SK-N-SH treated with all-trans-retinoic acid at 6 μM for 48 hours (cell line): ENCODE data around the gene COL6A2.

Experiments used
- ARNTL ChIP-seq: fragments of 450-650 bp; formaldehyde crosslinking; IDR thresholded peaks from 2 replicates; pipeline ENCODE4 v1.5.0; 2020; ENCODE audit warnings: low read depth, mild to moderate bottlenecking, moderate library complexity, borderline replicate concordance
- BACH2 ChIP-seq: fragments of 250-450 bp; sonication (Bioruptor Pico); IDR thresholded peaks from 2 replicates; pipeline ENCODE4 v1.9.0; 2021; ENCODE audit warnings: mild to moderate bottlenecking, borderline replicate concordance
- CSDC2 ChIP-seq: fragments of 250-450 bp; sonication (Bioruptor Pico); IDR thresholded peaks from 2 replicates; pipeline ENCODE4 v1.5.0; 2020; ENCODE audit warnings: mild to moderate bottlenecking, moderate library complexity
- CSRNP3 ChIP-seq: fragments of 250-450 bp; sonication (Bioruptor Pico); IDR thresholded peaks from 2 replicates; pipeline ENCODE4 v1.5.1; 2021; ENCODE audit warnings: mild to moderate bottlenecking, moderate library complexity
- ESRRG ChIP-seq: fragments of 250-450 bp; sonication (Bioruptor Pico); IDR thresholded peaks from 2 replicates; pipeline ENCODE4 v1.6.1; 2021; ENCODE audit warnings: mild to moderate bottlenecking
- RARB ChIP-seq: fragments of 250-450 bp; sonication (Bioruptor Pico); IDR thresholded peaks from 2 replicates; pipeline ENCODE4 v1.8.0; 2021; ENCODE audit warnings: mild to moderate bottlenecking, moderate library complexity
- SNAI2 ChIP-seq: fragments of 250-450 bp; sonication (Bioruptor Pico); IDR thresholded peaks from 2 replicates; pipeline ENCODE4 v1.5.0; 2020; ENCODE audit warnings: mild to moderate bottlenecking, moderate library complexity
- TCF4 ChIP-seq: fragments of 250-450 bp; sonication (Bioruptor Pico); IDR thresholded peaks from 2 replicates; pipeline ENCODE4 v1.8.0; 2021; ENCODE audit warnings: mild to moderate bottlenecking, moderate library complexity, borderline replicate concordance
- ZC3H10 ChIP-seq: fragments of 250-450 bp; sonication (Bioruptor Pico); IDR thresholded peaks from 2 replicates; pipeline ENCODE4 v1.5.1; 2021; ENCODE audit warnings: mild to moderate bottlenecking, moderate library complexity
- ZFP3 ChIP-seq: fragments of 250-450 bp; sonication (Bioruptor Pico); IDR thresholded peaks from 2 replicates; pipeline ENCODE4 v1.5.0; 2020; ENCODE audit warnings: mild to moderate bottlenecking, moderate library complexity
- ZFP30 ChIP-seq: fragments of 450-650 bp; formaldehyde crosslinking; IDR thresholded peaks from 2 replicates; pipeline ENCODE4 v1.5.0; 2022; ENCODE audit warnings: mild to moderate bottlenecking, moderate library complexity
- ZNF8 ChIP-seq: fragments of 450-650 bp; formaldehyde crosslinking; IDR thresholded peaks from 2 replicates; pipeline ENCODE4 v1.5.0; 2020; ENCODE audit warnings: mild to moderate bottlenecking, moderate library complexity
- TF ChIP-seq, protein P1 (sequence below): fragments of 250-450 bp; sonication (Bioruptor Pico); IDR thresholded peaks from 2 replicates; pipeline ENCODE4 v1.8.0; 2021; ENCODE audit warnings: low read depth, mild to moderate bottlenecking, moderate library complexity, borderline replicate concordance
- TF ChIP-seq, protein P2 (sequence below): fragments of 250-450 bp; sonication (Bioruptor Pico); IDR thresholded peaks from 2 replicates; pipeline ENCODE4 v1.8.0; 2020; ENCODE audit warnings: mild to moderate bottlenecking, moderate library complexity, borderline replicate concordance

DNA sequence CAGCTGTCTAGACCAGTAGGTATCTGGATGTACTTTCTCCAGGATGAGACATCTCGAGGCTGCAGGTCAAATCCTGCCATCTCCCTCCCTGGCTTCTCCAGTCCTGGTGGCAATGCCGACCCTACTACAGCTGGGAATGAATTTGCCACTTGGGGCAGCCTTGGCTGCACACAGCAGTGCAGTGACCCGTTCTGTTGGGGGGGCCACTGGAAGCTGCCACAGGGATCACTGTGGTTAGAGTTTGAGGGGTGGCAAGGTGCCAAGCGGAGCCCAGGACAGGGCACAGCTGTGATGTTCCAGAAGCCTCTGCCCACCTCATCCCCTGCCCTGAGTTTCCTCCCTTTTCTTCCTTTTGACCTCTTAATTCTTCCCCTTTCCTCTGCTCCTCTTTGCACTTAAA is 17.1 kb downstream of the COL6A2 start:
- no peak for TF ChIP-seq TCF4 (CRISPR knock-in tag)
- no peak for TF ChIP-seq CSRNP3 (CRISPR knock-in tag)
- no peak for TF ChIP-seq CSDC2 (CRISPR knock-in tag)
- no peak for TF ChIP-seq ESRRG
- no peak for TF ChIP-seq ZNF8 (CRISPR knock-in tag)
- TF ChIP-seq RARB (CRISPR knock-in tag), result no peak
- TF ChIP-seq BACH2, result no peak
- TF ChIP-seq ZFP3 (CRISPR knock-in tag), result no peak
- no peak for TF ChIP-seq ARNTL (CRISPR knock-in tag)
- TF ChIP-seq ZC3H10 (CRISPR knock-in tag), result no peak
- no peak for TF ChIP-seq SNAI2 (CRISPR knock-in tag)
- no peak for TF ChIP-seq ZFP30 (CRISPR knock-in tag)
- TF ChIP-seq, protein P1, sequence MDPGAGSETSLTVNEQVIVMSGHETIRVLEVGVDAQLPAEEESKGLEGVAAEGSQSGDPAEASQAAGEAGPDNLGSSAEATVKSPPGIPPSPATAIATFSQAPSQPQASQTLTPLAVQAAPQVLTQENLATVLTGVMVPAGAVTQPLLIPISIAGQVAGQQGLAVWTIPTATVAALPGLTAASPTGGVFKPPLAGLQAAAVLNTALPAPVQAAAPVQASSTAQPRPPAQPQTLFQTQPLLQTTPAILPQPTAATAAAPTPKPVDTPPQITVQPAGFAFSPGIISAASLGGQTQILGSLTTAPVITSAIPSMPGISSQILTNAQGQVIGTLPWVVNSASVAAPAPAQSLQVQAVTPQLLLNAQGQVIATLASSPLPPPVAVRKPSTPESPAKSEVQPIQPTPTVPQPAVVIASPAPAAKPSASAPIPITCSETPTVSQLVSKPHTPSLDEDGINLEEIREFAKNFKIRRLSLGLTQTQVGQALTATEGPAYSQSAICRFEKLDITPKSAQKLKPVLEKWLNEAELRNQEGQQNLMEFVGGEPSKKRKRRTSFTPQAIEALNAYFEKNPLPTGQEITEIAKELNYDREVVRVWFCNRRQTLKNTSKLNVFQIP (CRISPR knock-in tag), result no peak
- TF ChIP-seq, protein P2, sequence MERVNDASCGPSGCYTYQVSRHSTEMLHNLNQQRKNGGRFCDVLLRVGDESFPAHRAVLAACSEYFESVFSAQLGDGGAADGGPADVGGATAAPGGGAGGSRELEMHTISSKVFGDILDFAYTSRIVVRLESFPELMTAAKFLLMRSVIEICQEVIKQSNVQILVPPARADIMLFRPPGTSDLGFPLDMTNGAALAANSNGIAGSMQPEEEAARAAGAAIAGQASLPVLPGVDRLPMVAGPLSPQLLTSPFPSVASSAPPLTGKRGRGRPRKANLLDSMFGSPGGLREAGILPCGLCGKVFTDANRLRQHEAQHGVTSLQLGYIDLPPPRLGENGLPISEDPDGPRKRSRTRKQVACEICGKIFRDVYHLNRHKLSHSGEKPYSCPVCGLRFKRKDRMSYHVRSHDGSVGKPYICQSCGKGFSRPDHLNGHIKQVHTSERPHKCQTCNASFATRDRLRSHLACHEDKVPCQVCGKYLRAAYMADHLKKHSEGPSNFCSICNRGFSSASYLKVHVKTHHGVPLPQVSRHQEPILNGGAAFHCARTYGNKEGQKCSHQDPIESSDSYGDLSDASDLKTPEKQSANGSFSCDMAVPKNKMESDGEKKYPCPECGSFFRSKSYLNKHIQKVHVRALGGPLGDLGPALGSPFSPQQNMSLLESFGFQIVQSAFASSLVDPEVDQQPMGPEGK (CRISPR knock-in tag), result no peak
